HG03460 (cell line): ENCODE measurements around the gene SARNP.

Experiments
- ATAC-seq: cut with Tn5 transposase; IDR thresholded peaks from one replicate; pipeline ENCODE4 v1.9.1; 2021; ENCODE audit not compliant: unreplicated experiment

The SARNP gene

GRCh38 chr12:55743406-55744339, 73.9 kb downstream of the SARNP start:
- ATAC-seq = peak; percentile 46

GRCh38 chr12:55742719-55743405, 74.7 kb downstream of the SARNP start, which contains the start of gene GDF11:
TSS of gene GDF11 (plus strand) at chr12:55743122. CDS start at chr12:55743317, 195 bp downstream.
- peak; percentile 21 for ATAC-seq

GRCh38 chr12:55741931-55742680, 75.4 kb downstream of the SARNP start:
- no peak for ATAC-seq

- ATAC-seq = no peak
Measured at GRCh38 chr12:55739025-55739378, 78.5 kb downstream of the SARNP start.

- ATAC-seq = peak; percentile 89
Measured at GRCh38 chr12:55738123-55739024, 79.2 kb downstream of the SARNP start.

GRCh38 chr12:55737581-55738122, 79.9 kb downstream of the SARNP start:
- peak; percentile 11 for ATAC-seq

- peak; percentile 32 for ATAC-seq
Measured at GRCh38 chr12:55736780-55737580, 80.5 kb downstream of the SARNP start.

GRCh38 chr12:55736076-55736475, 81.4 kb downstream of the SARNP start:
- no peak for ATAC-seq

- no peak for ATAC-seq
Measured at GRCh38 chr12:55734595-55734994, 82.9 kb downstream of the SARNP start.

GRCh38 chr12:55733858-55734257, 83.7 kb downstream of the SARNP start:
- no peak for ATAC-seq

GRCh38 chr12:55733021-55733555, 84.4 kb downstream of the SARNP start:
- no peak for ATAC-seq

- no peak for ATAC-seq
Measured at GRCh38 chr12:55732288-55732687, 85.2 kb downstream of the SARNP start.

GRCh38 chr12:55729819-55730818, 87.4 kb downstream of the SARNP start:
- ATAC-seq = peak; percentile 47

GRCh38 chr12:55728939-55729818, 88.3 kb downstream of the SARNP start, which contains the start of gene CD63:
TSS of gene CD63 (minus strand) at chr12:55729009. CDS start at chr12:55728341, 668 bp downstream.
- ATAC-seq = peak; percentile 59

GRCh38 chr12:55728186-55728938, 89.2 kb downstream of the SARNP start:
- peak; percentile 15 for ATAC-seq

GRCh38 chr12:55727643-55728185, 89.8 kb downstream of the SARNP start:
- no peak for ATAC-seq
